Measurements from ENCODE around the gene ZNF622.
"Not testable (repeated sequence)": the region's sequence is repeated elsewhere in the genome, so short reads cannot be mapped to it uniquely, and the experiment has no call there.

DNA sequence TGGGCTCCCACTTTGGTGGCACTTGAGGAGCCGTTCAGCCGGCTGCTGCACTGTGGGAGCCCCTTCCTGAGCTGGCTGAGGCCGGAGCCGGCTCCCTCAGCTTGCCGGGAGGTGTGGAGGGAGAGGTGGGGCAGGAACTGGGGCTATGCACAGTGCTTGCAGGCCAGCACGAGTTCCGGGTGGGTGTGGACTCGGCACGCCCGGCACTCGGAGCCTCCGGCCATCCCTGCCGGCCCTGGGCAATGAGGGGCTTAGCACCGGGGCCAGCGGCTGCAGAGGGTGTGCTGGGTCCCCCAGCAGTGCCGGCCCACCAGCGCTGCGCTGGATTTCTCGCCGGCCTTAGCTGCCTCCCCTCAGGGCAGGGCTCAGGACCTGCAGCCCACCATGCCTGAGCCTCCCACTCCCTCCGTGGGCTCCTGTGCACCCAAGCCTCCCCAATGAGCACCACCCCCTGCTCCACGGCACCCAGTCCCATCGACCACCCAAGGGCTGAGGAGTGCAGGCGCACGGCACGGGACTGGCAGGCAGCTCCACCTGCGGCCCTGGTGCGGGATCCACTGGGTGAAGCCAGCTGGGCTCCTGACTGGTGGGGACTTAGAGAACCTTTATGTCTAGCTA, 29.4 kb downstream of the ZNF622 start:
- TF ChIP-seq, protein P1, sequence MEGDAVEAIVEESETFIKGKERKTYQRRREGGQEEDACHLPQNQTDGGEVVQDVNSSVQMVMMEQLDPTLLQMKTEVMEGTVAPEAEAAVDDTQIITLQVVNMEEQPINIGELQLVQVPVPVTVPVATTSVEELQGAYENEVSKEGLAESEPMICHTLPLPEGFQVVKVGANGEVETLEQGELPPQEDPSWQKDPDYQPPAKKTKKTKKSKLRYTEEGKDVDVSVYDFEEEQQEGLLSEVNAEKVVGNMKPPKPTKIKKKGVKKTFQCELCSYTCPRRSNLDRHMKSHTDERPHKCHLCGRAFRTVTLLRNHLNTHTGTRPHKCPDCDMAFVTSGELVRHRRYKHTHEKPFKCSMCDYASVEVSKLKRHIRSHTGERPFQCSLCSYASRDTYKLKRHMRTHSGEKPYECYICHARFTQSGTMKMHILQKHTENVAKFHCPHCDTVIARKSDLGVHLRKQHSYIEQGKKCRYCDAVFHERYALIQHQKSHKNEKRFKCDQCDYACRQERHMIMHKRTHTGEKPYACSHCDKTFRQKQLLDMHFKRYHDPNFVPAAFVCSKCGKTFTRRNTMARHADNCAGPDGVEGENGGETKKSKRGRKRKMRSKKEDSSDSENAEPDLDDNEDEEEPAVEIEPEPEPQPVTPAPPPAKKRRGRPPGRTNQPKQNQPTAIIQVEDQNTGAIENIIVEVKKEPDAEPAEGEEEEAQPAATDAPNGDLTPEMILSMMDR (optimal IDR thresholded peaks at IDR 0.05 in 1 of 3, IDR thresholded peaks at IDR 0.05 in 1 of 3, conservative IDR thresholded peaks at IDR 0.05 in 1 of 3; ENCODE audit: extremely low read depth in 1 of 3, insufficient read depth in 2 of 3, low read length in 3 of 3): not testable (repeated sequence)
- TF ChIP-seq EZH2 (IDR thresholded peaks at IDR 0.05; ENCODE audit: low read length): not testable (repeated sequence)

All from keratinocyte (primary cell).